Stimulated activated CD4-positive, alpha-beta T cell treated with anti-CD3 and anti-CD28 coated beads, Interleukin-4, amount 100 ng/mL, for 4 hours (primary cell): Measurements from ENCODE around the gene SULF2.
"Not testable (repeated sequence)": the region's sequence is repeated elsewhere in the genome, so short reads cannot be mapped to it uniquely, and the experiment has no call there.

Source experiments
- DNase-seq, 2 experiments: peaks; one replicate each; pipeline ENCODE4 v3.0.0-alpha.2; 2020

Gene SULF2

GRCh38 chr20:47804224-47804825, 19.0 kb upstream of the SULF2 start:
- not testable (repeated sequence) for DNase-seq

GRCh38 chr20:47802975-47803374, 17.7 kb upstream of the SULF2 start:
- DNase-seq, result no peak

- no peak for DNase-seq
These were observed 17.1 kb upstream of the SULF2 start for GRCh38 chr20:47802226-47802920.

GRCh38 chr20:47801759-47802158, 16.5 kb upstream of the SULF2 start:
- DNase-seq, result no peak

- DNase-seq, result no peak
These were observed 15.8 kb upstream of the SULF2 start for GRCh38 chr20:47801079-47801478.

- no peak for DNase-seq
These were observed 15.3 kb upstream of the SULF2 start for GRCh38 chr20:47800623-47801022.

- no peak for DNase-seq
These were observed 13.9 kb upstream of the SULF2 start for GRCh38 chr20:47799116-47799715.

- no peak for DNase-seq
These were observed 11.7 kb upstream of the SULF2 start for GRCh38 chr20:47796971-47797370.

GRCh38 chr20:47795214-47795907, 10.1 kb upstream of the SULF2 start:
- DNase-seq, result no peak

- not testable (repeated sequence) for DNase-seq
These were observed 9.0 kb upstream of the SULF2 start for GRCh38 chr20:47794264-47794663.

- DNase-seq, result no peak
These were observed 6.8 kb upstream of the SULF2 start for GRCh38 chr20:47792021-47792618.

- no peak for DNase-seq
These were observed 5.9 kb upstream of the SULF2 start for GRCh38 chr20:47791084-47791599.

- no peak for DNase-seq
These were observed 5.3 kb upstream of the SULF2 start for GRCh38 chr20:47790580-47790965.

GRCh38 chr20:47789764-47790579, 4.7 kb upstream of the SULF2 start:
- DNase-seq, result no peak

- DNase-seq, result no peak
These were observed 3.9 kb upstream of the SULF2 start for GRCh38 chr20:47789081-47789763.

- no peak for DNase-seq
These were observed 3.4 kb upstream of the SULF2 start for GRCh38 chr20:47788741-47789080.

GRCh38 chr20:47786765-47787107, 1.5 kb upstream of the SULF2 start:
- DNase-seq, result no peak

- no peak for DNase-seq
These were observed 828 bp upstream of the SULF2 start for GRCh38 chr20:47785854-47786764.

GRCh38 chr20:47784599-47785310, 526 bp downstream of the SULF2 start:
- no peak for DNase-seq
